MM.1S (cell line): ENCODE results near the gene TBX18.

Source experiments
- EZH2phosphoT487 ChIP-seq: fragments of 300-600 bp; sonication (generic); IDR thresholded peaks from 2 replicates; pipeline ENCODE4 v1.6.1; 2018; ENCODE audit warnings: antibody characterized with exemption, low read length
- TF ChIP-seq, protein P1 (sequence below): fragments of 300-600 bp; sonication (generic); IDR thresholded peaks from 2 replicates; pipeline ENCODE4 v1.5.1; 2016; ENCODE audit warnings: antibody characterized with exemption, low read length, mixed read lengths

GRCh38 chr6:84743616-84744015 is 20.8 kb downstream of the TBX18 start:
- TF ChIP-seq EZH2phosphoT487, result no peak
- TF ChIP-seq, protein P1, sequence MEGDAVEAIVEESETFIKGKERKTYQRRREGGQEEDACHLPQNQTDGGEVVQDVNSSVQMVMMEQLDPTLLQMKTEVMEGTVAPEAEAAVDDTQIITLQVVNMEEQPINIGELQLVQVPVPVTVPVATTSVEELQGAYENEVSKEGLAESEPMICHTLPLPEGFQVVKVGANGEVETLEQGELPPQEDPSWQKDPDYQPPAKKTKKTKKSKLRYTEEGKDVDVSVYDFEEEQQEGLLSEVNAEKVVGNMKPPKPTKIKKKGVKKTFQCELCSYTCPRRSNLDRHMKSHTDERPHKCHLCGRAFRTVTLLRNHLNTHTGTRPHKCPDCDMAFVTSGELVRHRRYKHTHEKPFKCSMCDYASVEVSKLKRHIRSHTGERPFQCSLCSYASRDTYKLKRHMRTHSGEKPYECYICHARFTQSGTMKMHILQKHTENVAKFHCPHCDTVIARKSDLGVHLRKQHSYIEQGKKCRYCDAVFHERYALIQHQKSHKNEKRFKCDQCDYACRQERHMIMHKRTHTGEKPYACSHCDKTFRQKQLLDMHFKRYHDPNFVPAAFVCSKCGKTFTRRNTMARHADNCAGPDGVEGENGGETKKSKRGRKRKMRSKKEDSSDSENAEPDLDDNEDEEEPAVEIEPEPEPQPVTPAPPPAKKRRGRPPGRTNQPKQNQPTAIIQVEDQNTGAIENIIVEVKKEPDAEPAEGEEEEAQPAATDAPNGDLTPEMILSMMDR, result no peak
